Hepatocyte (in vitro differentiated cells): Measurements from ENCODE around the gene CEP131. TPM values are rescaled to one million over a fixed set of nuclear protein-coding genes. Genes with fewer than 3 reads are reported as not detected.
A peak's percentile ranks its signal among the peaks of the same experiment; 100 is the strongest.

Source experiments
- DNase-seq: peaks from one replicate; pipeline ENCODE4 v3.0.0-alpha.2; 2016; ENCODE audit warnings: low spot score
- H2AFZ ChIP-seq: fragments of 200-600 bp; sonication (generic); 2 replicates; pipeline ENCODE4 v1.6.0; 2016; ENCODE audit warnings: antibody characterized with exemption, mild to moderate bottlenecking
- H3K27ac ChIP-seq: fragments of 200-600 bp; sonication (generic); 2 replicates; pipeline ENCODE4 v1.5.1; 2016; ENCODE audit warnings: mild to moderate bottlenecking
- H3K27me3 ChIP-seq: fragments of 200-600 bp; sonication (generic); 2 replicates; pipeline ENCODE4 v1.6.1; 2016
- H3K36me3 ChIP-seq: fragments of 200-600 bp; sonication (generic); replicated peaks from 2 replicates; pipeline ENCODE4 v1.5.1; 2016; ENCODE audit warnings: low read depth; ENCODE audit not compliant: insufficient read depth
- H3K4me1 ChIP-seq: fragments of 200-600 bp; sonication (generic); 2 replicates; pipeline ENCODE4 v1.5.1; 2016; ENCODE audit warnings: mild to moderate bottlenecking, moderate library complexity; ENCODE audit not compliant: insufficient read depth
- H3K4me2 ChIP-seq: fragments of 200-600 bp; sonication (generic); 2 replicates; pipeline ENCODE4 v1.6.0; 2016
- H3K4me3 ChIP-seq: fragments of 200-600 bp; sonication (generic); 2 replicates; pipeline ENCODE4 v1.5.1; 2016; ENCODE audit warnings: mild to moderate bottlenecking
- H3K79me2 ChIP-seq: fragments of 200-600 bp; sonication (generic); 2 replicates; pipeline ENCODE4 v1.6.0; 2017; ENCODE audit warnings: mild to moderate bottlenecking
- H3K9me2 ChIP-seq: fragments of 200-600 bp; sonication (generic); replicated peaks from 2 replicates; pipeline ENCODE4 v1.6.0; 2017; ENCODE audit warnings: mild to moderate bottlenecking; ENCODE audit not compliant: insufficient read depth
- H3K9me3 ChIP-seq: fragments of 200-600 bp; sonication (generic); 2 replicates; pipeline ENCODE4 v1.5.1; 2016; ENCODE audit warnings: low read depth, mild to moderate bottlenecking
- H4K20me1 ChIP-seq: fragments of 200-600 bp; sonication (generic); 2 replicates; pipeline ENCODE4 v1.6.0; 2016; ENCODE audit warnings: mild to moderate bottlenecking; ENCODE audit not compliant: insufficient read depth, poor library complexity, severe bottlenecking
- EZH2 ChIP-seq: fragments of 200-600 bp; sonication (generic); IDR thresholded peaks from 2 replicates; pipeline ENCODE4 v1.6.1; 2016; ENCODE audit warnings: antibody characterized with exemption, mild to moderate bottlenecking, borderline replicate concordance
- EZH2phosphoT487 ChIP-seq: fragments of 200-600 bp; sonication (generic); IDR thresholded peaks from one replicate; pipeline ENCODE4 v1.6.1; 2018; ENCODE audit warnings: antibody characterized with exemption, mild to moderate bottlenecking, low read depth, moderate library complexity; ENCODE audit not compliant: unreplicated experiment, severe bottlenecking
- WGBS: methylation state at CpG from one replicate; pipeline ENCODE4 v1.1.6; 2016; ENCODE audit warnings: low lambda C conversion rate; ENCODE audit errors: missing lambda C conversion rate; 5-methylcytosine and 5-hydroxymethylcytosine counted together
- polyA plus RNA-seq: library from polyadenylated mRNA; unstranded; fragments of >200 nt; fragmentation: Nextera tagmentation; extraction: Ambion mirVana; gene quantifications from 2 replicates; pipeline ENCODE4 v1.2.1, GENCODE V29; 2016
- total RNA-seq: library from RNA; depleted of rRNA; stranded (reverse); fragments of >200 nt; gene quantifications from 2 replicates; pipeline ENCODE4 v1.2.3, GENCODE V29; 2014
- TF ChIP-seq, protein P1 (sequence below): fragments of 200-600 bp; sonication (generic); IDR thresholded peaks from 2 replicates; pipeline ENCODE4 v1.5.1; 2016; ENCODE audit warnings: antibody characterized with exemption, mild to moderate bottlenecking; ENCODE audit not compliant: poor library complexity

CEP131 gene
- total and polyA plus RNA-seq, 2 experiments from 2014 or later: 7.3 to 10.1 TPM

- Histone ChIP-seq H3K4me2 (no peak overlapping the region), H3K4me3 (no peak overlapping the region), H3K9me3 (no peaks in the 10 kb centered on the region), H4K20me1 (peaks cover 2% of the 10 kb centered on the region), H3K36me3 (no peaks in the 10 kb centered on the region), H3K4me1 (peaks cover 12% of the 10 kb centered on the region), H3K79me2 (peaks cover 6% of the 10 kb centered on the region), H3K27me3 (no peaks in the 10 kb centered on the region), H3K9me2 (no peaks in the 10 kb centered on the region), H2AFZ (no peak overlapping the region), H3K27ac (no peak overlapping the region)
- 91% methylated on average over 12 of the region's 12 CpGs for WGBS
- DNase-seq: no peak
- TF ChIP-seq, protein P1, sequence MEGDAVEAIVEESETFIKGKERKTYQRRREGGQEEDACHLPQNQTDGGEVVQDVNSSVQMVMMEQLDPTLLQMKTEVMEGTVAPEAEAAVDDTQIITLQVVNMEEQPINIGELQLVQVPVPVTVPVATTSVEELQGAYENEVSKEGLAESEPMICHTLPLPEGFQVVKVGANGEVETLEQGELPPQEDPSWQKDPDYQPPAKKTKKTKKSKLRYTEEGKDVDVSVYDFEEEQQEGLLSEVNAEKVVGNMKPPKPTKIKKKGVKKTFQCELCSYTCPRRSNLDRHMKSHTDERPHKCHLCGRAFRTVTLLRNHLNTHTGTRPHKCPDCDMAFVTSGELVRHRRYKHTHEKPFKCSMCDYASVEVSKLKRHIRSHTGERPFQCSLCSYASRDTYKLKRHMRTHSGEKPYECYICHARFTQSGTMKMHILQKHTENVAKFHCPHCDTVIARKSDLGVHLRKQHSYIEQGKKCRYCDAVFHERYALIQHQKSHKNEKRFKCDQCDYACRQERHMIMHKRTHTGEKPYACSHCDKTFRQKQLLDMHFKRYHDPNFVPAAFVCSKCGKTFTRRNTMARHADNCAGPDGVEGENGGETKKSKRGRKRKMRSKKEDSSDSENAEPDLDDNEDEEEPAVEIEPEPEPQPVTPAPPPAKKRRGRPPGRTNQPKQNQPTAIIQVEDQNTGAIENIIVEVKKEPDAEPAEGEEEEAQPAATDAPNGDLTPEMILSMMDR: no peak
- no peak for TF ChIP-seq EZH2phosphoT487
- no peak for TF ChIP-seq EZH2
Observed at GRCh38 chr17:81256616-81257015, 33.9 kb upstream of the CEP131 start.

GRCh38 chr17:81254955-81255717 is 32.4 kb upstream of the CEP131 start:
- H3K36me3 ChIP-seq: no peaks in the 10 kb centered on the region
- peak; percentile 89 for DNase-seq
- H3K27ac ChIP-seq: peak overlapping the region; percentile 47

DNA sequence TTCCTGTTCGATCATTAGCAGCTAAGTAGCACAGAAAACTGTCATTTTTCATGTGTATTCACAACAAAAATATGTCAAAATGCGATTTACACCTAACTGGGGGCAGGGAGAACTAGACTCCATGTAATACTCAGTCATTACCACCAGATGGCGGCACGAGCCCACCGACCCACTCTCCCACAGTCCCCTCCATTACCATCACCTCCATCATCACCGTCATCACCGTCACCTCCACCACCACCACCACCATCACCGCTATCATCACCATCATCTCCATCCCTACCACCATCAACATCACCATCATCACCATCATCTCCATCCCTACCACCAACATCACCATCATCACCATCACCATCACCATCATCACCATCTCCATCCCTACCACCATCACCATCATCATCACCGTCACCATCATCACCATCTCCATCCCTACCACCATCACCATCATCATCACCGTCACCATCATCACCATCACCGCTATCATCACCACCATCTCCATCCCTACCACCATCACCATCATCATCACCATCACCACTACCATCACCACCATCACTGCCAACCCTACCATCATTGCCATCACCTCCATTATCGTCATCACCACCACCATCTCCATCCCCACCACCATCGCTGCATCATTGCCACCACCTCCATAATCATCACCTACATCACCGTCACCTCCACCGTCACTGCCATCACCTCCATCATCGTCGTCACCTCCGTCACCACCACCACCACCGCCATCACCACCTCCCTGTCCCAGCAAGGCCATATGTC is 30.8 kb upstream of the CEP131 start:
- no peak overlapping the region for H3K27ac ChIP-seq
- peak; percentile 44 for DNase-seq
- no peak for TF ChIP-seq EZH2
- TF ChIP-seq, protein P1: peak; percentile 66
- H3K4me1 ChIP-seq: peaks cover 12% of the 10 kb centered on the region
- no peaks in the 10 kb centered on the region for H3K9me2 ChIP-seq
- WGBS: 66% methylated on average over 19 of the region's 19 CpGs
- H3K27me3 ChIP-seq: no peaks in the 10 kb centered on the region
- no peak overlapping the region for H3K4me3 ChIP-seq
- no peak overlapping the region for H3K4me2 ChIP-seq
- peaks cover 2% of the 10 kb centered on the region for H4K20me1 ChIP-seq
- no peaks in the 10 kb centered on the region for H3K9me3 ChIP-seq
- H2AFZ ChIP-seq: no peak overlapping the region
- no peaks in the 10 kb centered on the region for H3K36me3 ChIP-seq
- peaks cover 6% of the 10 kb centered on the region for H3K79me2 ChIP-seq

More at GRCh38 chr17:81254955-81255717, 32.4 kb upstream of the CEP131 start:
- Histone ChIP-seq H4K20me1 (peaks cover 2% of the 10 kb centered on the region), H3K9me3 (no peaks in the 10 kb centered on the region), H3K79me2 (peaks cover 6% of the 10 kb centered on the region), H3K4me1 (peaks cover 12% of the 10 kb centered on the region), H3K27me3 (no peaks in the 10 kb centered on the region), H3K9me2 (no peaks in the 10 kb centered on the region), H3K4me3 (no peak overlapping the region), H2AFZ (no peak overlapping the region), H3K4me2 (peak overlapping the region; percentile 69)
- TF ChIP-seq EZH2phosphoT487 (no peak), EZH2 (no peak)
- TF ChIP-seq, protein P1: peak; percentile 57
- WGBS: 44% methylated on average over 35 of the region's 35 CpGs
